Loucy (cell line): ENCODE data around the gene PSPC1.

Experiments used
- CTCF ChIP-seq: fragments of 200-600 bp; sonication (generic); conservative IDR thresholded peaks from 2 replicates; pipeline ENCODE4 v1.5.1; 2014; ENCODE audit warnings: mild to moderate bottlenecking, antibody characterized with exemption, low read length
- EZH2phosphoT487 ChIP-seq: fragments of 200-600 bp; IDR thresholded peaks from 2 replicates; pipeline ENCODE4 v1.6.1; 2018; ENCODE audit warnings: antibody characterized with exemption, mild to moderate bottlenecking, moderate library complexity, borderline replicate concordance

- no peak for TF ChIP-seq CTCF
- no peak for TF ChIP-seq EZH2phosphoT487
Measured at GRCh38 chr13:19661561-19661960, 121.2 kb downstream of the PSPC1 start.
